ENCODE measurements around the gene UPK3BL2.
"Not testable (repeated sequence)": the region's sequence is repeated elsewhere in the genome, so short reads cannot be mapped to it uniquely, and the experiment has no call there.

The UPK3BL2 gene

DNA sequence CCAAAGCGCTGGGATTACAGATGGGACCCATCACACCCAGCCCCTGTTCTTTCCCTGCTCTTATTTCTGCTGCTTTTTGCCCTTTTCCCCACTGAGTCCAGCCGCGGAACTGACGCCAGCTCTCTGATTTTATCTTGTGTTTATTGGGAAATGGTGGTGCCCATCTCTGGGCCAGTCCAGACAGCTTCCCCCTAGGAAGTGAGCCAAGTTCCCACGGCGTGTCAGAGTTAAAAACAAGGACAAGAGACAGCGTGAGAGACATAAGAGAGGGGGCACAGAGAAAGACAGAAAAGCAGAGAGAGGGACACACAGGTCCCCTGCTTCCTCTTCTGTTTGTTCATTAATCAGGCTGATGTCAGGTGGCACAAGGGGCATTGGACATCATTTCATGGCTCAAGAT lies 11.9 kb downstream of the UPK3BL2 start:
- not testable (repeated sequence) for DNase-seq (ENCODE audit: low read depth in 2 of 2, low spot score in 1 of 2)

DNA sequence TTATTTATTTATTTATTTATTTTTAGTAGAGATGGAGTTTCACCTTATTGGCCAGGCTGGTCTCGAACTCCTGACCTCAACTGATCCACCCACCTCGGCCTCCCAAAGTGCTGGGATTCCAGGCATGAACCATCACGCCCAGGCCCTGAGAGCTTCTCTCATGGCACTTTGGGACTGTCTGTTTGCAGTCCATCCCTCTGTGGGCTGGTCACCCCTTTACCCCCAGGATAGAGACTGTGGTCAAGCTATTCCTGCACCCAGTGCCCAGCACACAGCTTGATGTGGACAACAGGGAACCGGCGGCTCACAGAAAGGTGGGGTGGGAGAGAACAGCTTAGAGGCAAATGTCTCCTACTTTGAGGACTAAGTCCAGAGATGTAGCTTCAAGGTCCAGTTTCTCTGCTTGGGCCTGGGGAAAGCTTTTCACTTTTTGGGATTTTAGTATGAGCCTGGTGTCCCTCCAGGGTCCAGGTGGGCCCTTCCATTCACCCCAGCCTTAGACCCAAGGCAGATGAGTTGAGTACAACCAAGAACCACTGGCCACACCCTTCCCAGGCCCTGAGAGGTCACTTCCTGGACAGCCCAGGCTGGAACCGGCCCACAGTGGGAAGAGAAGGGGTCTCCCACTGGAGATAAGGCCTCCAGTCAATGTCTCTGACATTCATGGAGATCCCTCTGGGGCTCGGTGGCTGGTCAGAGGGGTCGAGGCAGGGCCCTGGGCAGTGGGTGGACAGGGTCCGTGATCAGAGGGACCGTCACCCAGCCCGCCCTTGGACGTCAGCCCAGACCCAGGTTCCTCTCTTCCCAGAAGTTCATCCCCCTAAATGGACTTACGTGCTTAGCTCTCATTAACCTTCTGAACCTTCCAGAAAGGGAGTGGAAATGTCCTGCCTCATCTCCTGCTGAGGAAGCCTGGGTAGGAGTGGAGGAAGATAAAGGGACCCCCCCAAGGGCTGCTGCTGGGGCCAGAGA lies 15.4 kb downstream of the UPK3BL2 start:
- not testable (repeated sequence) for DNase-seq (ENCODE audit: low read depth in 2 of 2, low spot score in 1 of 2)

DNA sequence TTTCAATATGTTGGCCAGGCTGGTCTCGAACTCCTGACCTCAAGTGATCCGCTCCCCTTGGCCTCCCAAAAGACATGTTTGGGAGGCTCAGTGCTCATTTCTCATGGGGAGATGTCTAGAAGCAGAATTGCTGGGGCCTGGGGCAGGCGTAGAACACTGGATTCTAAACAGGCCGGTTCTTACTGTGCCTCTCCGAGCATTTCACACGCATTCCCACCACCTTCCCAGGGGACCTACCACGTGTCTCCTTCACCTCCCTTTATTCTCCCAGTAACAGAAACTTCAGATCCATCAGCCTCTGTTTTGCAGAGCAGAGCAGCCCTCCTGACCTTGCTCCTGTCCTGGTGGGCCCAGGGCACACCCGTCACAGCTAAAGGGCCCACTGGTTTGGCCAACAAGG lies 16.3 kb downstream of the UPK3BL2 start:
- not testable (repeated sequence) for DNase-seq (ENCODE audit: low read depth in 2 of 2, low spot score in 1 of 2)

DNA sequence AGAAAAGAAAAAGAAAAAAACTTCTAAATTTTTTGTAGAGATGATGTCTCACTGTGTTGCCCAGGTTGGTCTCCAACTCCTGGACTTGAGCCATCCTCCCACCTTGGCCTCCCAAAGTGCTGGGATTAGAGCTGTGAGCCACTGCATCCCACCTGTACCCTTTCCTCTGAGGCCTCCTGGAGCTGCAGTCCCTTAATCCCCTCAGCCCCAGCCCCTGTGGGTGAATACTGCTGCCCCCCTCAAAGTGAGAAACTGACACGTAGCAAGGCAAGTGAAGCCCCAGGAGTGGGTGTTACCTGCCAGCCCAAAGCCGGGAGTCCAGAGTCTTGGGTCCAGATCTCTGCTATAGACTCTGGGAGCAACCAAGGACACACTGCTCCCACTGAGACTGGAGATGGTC lies 18.7 kb downstream of the UPK3BL2 start:
- DNase-seq (ENCODE audit: low read depth in 2 of 2, low spot score in 1 of 2): not testable (repeated sequence)

DNA sequence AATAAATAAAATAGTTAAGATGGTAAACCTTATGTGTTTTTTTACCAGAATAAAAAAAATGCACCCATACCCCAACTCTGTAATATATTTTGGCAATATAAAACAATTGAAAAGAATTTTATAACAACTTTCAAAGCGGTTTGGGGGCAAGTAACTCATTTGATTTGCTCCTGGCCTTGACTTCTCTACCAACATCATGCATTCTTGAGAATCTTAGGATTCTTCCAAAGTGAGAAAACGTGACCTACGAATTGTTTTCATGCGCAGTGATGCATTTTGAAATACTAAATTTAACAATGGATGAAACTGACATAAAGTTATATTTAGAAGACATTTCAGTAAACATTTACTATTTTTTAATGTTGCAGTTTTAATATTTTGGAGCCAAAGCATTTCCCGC lies 22.7 kb downstream of the UPK3BL2 start:
- DNase-seq (ENCODE audit: low read depth in 2 of 2, low spot score in 1 of 2): not testable (repeated sequence)

DNA sequence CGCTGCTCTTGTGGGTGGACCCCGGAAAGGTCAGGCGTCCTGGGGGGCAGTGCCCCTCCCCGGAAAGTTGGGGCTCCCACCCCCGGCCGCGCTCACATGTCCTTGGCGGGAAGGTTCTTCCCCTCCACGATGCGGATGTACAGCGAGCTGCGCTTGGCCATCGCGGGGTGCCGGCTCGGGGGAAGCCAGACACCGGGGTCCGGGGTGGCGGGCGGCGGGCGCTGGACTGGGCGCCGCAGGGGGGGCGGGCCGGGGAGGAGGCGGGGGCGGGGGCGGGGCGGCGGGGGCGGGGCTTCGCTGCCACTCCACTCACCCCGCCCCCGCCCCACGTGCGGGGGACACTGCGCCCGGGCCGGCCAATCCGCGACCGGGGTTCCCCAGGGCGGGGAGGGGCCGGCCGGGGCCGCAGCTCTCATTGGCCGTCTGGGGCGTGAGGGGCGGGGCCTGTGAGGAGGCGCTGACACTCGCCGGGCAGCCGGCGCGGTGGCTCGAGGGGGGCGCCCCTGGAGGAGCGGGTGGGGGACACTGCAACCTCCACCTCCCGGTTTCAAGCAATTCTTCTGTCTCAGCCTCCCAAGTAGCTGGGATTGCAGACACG lies 25.8 kb downstream of the UPK3BL2 start, which contains the start of gene RASA4B:
TSS of gene RASA4B (minus strand) at position 228 of the 598 bp plus-strand sequence. CDS start at position 161, 67 bp downstream.
- DNase-seq (ENCODE audit: low read depth in 2 of 2, low spot score in 1 of 2): not testable (repeated sequence)

DNA sequence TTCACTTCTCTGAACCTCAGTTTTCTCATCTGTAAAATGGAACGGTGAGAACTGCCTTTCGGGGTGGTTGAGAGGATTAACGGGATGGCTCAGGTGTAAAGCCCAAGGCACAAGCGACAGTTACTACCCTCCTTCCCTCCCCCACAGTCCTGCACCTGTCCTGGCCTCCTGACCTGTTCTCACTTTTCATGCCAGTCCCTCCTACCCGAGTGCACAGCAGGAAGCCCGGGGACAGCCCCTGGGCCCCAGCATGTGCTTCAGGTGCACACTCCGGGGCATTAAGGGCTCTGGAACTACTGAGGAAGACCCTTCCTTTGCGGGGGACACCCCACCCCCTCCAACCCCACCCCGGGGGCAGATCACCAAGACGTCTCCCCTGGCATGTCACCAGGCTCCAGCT lies 26.5 kb downstream of the UPK3BL2 start:
- not testable (repeated sequence) for DNase-seq (ENCODE audit: low read depth in 2 of 2, low spot score in 1 of 2)

DNA sequence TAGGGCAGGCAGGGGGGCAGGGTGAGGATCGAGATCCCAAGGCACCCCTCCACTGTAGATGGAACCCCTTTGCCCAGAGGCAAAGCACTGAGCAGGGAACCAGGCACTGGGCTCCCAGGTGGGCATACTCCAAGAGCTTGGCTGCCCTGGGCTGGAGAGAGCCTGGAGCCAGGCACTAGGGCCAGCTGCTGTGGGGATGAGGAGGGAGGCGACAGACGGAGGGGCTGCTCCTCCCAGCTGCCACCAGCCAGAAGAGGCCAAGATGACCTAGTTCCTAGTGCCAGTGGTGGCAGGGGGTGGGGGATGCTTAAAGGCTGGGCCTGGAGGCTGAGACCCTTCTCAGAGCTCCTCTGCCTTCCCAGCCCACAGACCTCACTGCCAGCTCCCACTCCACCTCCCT lies 27.6 kb downstream of the UPK3BL2 start:
- not testable (repeated sequence) for DNase-seq (ENCODE audit: low read depth in 2 of 2, low spot score in 1 of 2)

DNA sequence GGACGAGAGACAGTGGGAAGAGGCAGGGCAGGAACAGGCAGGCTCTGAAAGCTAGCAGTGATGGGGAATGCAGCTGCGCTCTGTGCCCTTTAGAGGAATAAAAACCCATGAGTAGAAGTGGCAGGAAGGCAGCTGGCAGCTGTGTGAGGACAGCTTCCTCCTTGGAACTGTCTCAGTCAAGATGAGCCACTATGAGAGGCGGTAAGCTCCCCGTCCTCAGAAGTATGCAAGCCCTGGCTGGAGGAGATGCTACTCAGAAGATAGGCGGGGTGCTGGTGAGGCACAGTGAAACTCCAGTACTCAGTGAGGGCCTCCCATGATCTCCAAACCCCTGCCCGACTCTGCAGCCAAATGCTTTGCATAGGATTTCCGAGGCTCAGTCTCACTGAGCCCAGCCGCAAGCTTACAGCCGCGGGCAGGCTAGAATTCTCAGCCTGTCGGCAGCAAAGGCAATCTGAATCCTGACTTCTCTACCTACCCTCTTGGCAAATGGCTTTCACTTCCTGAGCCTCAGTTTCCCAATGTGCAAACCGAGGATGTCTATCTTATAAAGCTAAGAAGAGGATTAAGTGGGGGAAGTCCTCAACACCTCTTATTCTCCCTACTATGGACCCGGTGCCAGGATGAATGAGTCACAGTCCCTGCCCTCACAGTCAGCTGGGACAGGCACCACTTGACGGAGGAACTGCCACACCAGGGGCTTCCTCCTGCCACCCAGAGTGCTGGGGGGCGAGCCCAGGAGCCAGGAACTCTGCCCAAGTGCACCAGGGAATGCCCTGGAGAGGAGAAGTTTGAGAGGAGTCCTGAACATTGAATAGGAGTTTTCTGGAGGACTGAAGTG lies 28.4 kb downstream of the UPK3BL2 start:
- not testable (repeated sequence) for DNase-seq (ENCODE audit: low read depth in 2 of 2, low spot score in 1 of 2)

DNA sequence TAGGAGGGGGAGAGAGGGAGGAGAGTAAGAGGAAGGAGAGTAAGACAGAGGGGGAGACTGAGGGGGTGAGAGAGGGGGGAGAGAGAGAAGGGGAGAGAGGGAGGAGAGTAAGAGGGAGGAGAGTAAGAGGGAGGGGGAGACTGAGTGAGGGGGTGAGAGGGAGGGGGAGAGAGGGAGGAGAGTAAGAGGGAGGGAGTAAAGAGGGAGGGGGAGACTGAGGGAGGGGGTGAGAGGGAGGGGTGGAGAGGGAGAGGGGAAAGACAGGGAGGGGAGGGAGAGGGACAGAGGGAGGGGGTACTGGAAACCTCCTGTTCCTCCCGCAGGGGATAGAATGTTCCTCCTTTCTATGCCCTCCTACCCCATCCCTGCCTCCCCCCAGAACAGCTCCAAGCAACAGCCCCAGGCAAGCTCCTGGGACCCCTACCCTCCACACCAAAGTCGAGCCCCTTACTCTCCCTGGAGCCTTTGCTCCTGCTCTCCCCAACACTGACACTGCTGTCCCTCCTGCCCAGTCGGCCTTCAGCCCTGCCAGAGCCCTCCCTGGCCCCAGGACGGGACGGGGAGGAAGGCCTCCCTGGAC lies 30.8 kb downstream of the UPK3BL2 start:
- DNase-seq (ENCODE audit: low read depth in 2 of 2, low spot score in 1 of 2): not testable (repeated sequence)

DNA sequence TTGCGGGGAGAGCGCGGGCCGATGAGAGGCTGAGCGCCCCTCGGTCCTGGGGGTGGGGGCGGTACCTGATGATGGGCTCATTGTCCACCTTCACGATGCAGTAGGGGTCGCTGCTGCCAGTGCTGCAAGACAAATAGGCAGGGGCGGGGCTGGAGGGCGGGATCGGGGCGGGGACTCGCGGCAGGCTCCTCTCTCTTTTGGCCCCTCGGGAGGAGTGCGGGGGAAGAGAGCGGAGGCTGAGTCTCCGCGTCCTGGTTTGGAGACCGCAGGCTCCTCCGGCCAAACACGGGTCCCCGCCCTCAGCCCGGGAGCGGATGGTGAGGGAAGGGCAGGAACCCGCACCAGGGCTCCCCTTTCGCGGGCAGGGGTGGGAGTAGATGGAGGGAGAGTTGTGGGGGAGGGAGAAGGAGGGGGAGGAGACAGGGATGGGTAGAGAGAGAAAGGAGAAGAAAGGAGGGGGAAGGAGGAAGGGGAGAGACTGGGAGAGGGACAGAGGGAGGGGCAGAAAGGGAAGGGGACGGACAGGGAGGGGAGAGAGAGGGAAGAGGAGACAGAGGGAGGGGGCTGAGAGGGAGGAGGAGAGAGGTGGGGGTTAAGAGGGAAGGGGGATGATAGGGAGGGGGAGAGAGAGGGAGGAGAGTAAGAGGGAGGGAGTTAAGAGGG lies 31.5 kb downstream of the UPK3BL2 start:
- not testable (repeated sequence) for DNase-seq (ENCODE audit: low read depth in 2 of 2, low spot score in 1 of 2)

DNA sequence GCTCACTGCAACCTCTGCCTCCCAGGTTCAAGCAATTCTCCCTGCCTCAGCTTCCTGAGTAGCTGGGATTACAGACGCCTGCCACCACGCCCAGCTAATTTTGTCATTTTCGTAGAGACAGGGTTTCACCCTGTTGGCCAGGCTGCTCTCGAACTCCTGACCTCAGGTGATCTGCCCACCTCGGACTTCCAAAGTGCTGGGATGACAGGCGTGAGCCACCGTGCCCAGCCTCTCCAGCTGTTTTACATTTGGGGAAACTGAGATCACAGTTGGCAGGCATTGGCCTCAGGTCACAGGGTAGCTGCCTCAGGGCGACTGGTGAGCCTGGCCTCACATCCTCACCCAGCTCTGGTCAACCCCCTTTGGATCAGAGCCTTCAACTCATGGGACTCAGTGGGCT lies 32.9 kb downstream of the UPK3BL2 start:
- not testable (repeated sequence) for DNase-seq (ENCODE audit: low read depth in 2 of 2, low spot score in 1 of 2)

DNA sequence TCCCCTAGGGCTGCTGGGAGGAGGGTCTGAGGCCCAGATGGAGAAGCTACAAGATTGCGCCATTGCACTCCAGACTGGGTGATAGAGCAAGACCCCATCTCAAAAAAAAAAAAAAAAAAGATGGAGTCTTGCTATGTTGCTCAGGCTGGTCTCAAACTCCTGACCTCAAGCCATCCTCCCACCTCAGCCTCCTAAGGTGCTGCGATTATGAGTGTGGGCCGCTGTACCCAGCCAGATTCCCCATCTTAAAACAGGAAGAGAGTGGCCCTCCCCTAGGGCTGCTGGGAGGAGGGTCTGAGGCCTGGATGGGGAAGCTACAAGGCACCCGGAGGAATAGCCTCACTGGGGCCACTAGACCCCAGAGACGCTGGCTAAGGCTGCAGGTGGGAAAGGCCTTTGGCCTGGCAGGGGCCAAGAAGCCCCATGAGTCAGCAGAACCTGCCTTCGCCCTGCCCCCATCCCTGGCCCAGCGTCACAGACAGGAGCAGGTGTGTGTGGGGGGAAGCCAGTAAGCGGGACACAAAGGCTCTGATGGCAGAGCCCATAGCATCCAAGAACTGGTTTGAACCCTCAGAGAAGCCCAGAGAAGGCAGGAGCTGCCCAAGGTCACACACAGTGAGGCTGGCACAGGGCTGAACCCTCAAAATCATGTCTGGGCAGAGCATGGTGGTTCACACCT lies 35.9 kb downstream of the UPK3BL2 start:
- not testable (repeated sequence) for DNase-seq (ENCODE audit: low read depth in 2 of 2, low spot score in 1 of 2)

DNA sequence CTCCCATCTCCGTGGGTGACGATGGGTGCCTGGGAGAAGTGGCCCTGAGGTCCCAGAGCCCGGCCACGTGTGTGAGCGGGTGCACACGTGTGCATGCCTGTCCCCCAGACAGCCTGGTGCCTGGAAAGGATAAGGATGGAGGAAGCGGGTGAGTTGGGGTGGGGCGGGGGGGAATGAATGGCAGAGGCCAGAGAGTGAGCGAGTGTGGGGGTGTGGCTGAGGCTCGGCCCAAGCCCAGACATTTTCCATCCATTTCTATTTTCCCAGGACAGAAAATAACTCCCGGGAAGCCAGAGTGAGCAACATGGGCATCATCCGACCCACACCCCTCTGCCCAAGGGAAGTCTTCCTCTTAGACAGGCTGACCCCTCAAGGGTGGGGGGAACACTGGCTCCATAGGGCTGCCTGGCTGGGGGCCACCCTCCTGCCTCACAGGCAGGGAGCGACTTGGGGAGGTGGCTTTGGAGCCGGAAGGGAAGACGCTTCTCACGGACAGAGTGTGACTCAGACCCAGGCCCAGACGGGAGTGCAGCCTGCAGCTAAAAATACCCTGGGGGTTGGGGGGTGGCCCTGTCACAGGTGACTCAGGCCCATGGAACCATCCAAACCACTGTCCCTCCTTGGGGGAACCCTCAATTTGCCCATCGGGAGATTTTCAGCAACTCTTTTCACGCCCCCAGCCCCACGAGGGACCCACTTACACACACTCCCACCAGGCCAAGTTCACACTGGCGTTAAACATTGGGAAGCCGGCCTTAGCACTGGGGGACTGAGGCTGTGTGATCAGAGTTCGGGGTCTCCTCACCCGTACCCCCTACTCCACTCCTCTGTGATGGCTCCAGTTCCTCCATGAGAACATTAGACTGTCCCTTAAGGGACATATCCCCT lies 38.0 kb downstream of the UPK3BL2 start:
- not testable (repeated sequence) for DNase-seq (ENCODE audit: low read depth in 2 of 2, low spot score in 1 of 2)

DNA sequence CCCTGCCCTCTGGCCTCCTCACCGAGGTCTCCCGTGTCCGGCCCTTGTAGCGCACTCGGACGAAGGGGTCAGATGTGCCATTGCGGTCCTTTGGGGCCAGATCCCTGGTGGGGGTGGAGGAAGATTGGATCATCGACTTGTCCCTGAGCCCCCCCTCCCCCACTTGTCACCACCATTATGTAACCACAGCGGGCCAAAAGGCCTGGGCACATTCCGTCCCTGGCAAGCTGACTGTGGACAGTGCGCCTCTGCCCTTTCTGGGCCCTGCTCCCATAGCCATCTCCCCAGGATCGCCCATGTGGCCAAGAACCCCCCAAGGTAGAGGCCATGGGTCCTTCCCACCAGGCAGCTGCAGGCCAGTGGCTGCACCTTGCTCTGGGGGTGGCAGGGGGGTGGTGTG lies 40.4 kb downstream of the UPK3BL2 start:
- DNase-seq (ENCODE audit: low read depth in 2 of 2, low spot score in 1 of 2): not testable (repeated sequence)

DNA sequence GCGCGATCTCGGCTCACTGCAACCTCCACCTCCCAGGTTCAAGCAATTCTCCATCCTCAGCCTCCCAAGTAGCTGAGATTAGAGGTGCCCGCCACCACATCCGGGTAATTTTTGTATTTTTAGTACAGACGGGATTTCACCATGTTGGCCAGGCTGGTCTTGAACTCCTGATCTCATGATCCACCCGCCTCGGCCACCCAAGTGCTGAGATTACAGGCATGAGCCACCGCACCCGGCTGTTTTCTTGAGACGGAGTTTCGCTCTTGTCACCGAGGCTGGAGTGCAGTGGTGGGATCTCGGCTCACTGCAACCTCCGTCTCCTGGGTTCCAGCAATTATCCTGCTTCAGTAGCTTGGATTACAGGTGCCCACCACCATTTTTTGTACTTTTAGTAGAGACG lies 45.2 kb downstream of the UPK3BL2 start:
- DNase-seq (ENCODE audit: low read depth in 2 of 2, low spot score in 1 of 2): not testable (repeated sequence)

DNA sequence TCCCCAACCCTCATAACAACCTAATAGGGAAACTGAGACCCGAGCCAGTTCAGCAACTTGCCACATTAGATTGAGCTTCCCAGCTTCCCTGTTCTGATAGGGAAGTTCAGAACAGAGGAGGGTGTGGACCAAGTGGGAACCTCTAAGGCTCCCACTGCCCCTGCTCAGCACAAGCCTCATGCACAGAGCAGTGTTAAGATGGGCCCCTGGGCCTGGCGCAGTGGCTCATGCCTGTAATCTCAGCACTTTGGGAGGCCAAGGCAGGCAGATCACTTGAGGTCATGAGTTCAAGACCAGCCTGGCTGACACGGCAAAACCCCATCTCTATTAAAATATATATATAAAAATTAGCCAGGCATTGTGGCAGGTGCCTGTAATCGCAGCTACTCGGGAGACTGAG lies 46.2 kb downstream of the UPK3BL2 start:
- not testable (repeated sequence) for DNase-seq (ENCODE audit: low read depth in 2 of 2, low spot score in 1 of 2)

DNA sequence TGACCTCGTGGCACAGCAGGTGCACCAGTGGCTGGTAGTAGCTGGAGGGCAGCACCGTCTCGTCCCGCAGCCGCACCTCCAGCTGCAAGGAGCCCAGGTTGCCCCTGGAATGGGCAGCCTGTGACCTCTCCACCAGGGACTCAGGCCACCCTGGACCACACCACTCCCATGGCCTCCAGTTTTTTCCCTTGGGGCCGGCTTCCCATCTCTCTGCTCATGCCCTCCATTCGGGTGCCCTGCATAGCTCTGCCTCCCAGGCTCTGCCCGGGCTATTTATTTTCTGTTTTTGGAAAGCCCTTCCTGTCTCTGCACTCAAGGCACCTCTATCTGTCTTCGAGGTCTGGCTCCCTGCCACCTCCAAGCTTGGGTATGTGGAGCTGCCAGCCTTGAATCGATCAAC lies 46.6 kb downstream of the UPK3BL2 start:
- DNase-seq (ENCODE audit: low read depth in 2 of 2, low spot score in 1 of 2): not testable (repeated sequence)

All from stimulated activated CD8-positive, alpha-beta memory T cell treated with anti-CD3 and anti-CD28 coated beads, Interleukin-4, amount 100 ng/mL, for 4 hours (primary cell).